Activated CD4-positive, CD25-positive, alpha-beta regulatory T cell treated with anti-CD3 and anti-CD28 coated beads, Interleukin-2, amount 50 U/mL, for 72 hours (primary cell): ENCODE results near the gene DMKN.
"Not testable (repeated sequence)": the region's sequence is repeated elsewhere in the genome, so short reads cannot be mapped to it uniquely, and the experiment has no call there.

Experiments used
- DNase-seq: peaks from one replicate; pipeline ENCODE4 v3.0.0; 2021

The DMKN gene

DNA sequence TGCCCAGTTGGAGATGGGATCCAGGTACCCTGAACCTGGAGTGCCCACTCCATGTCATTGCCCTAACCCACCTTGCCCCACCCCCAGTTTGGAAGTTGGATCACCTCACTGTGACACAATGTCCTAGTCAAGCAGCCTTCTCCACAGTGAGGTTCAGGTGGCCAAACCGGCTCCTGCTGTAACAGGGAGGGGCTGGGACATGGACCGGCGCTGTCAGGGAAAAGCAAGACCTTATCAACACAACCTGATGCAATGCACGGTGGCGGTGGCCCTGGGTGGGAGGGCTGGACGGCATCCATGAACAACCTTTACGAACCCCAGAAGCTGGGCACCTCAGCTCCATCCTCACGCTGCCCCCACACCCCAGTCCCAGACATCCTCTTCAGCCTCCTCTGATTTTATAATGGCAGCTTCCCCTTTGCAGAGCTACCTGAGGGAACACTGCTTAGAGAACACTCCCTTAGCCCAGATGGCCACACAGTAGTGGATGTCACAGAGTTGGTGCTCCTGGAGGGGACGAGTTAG, 21.6 kb downstream of the DMKN start:
- no peak for DNase-seq

DNA sequence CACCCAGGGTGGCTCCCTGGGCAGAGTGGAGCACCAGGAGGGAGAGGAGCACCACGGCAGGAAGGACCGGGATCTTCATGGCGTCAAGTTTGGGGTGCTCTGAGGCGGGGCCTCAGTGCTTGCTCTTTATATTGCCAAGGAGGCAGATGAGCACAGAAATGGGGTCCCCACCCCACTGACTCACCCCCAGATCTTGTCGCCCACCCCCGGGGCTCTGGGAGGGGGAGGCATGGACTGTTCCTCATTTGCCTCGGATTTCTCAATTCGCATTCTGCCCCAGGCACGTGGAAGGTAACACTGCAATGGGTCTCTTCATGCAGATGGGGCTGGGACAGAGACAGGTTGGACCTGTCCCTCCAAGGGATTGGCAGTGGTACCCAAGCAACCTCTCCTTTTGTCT, 23.1 kb downstream of the DMKN start, which contains the start of gene KRTDAP:
KRTDAP (minus strand) TSS at position 101 of the 400 bp plus-strand sequence; CDS start at position 79, 22 bp downstream.
- no peak for DNase-seq

DNA sequence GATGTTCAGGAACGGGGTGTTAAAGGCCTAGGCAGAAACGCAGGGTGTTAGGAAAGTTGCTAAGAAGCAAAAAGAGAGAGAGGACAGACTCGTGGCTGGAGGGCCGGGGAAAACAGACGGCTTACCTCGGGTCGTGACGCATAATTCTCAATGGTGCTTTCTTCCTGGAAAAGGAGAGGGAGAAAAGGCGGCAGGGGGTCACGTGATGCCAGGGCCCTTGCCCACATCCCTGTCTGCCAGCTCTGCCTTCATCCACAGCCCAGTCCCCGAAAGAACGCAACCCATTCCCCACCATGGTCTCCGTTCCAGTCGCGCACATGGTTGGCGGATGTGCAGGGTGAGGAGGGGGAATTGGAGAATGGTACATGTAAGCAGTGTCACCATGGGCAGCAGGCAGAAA, 24.8 kb downstream of the DMKN start:
- no peak for DNase-seq

DNA sequence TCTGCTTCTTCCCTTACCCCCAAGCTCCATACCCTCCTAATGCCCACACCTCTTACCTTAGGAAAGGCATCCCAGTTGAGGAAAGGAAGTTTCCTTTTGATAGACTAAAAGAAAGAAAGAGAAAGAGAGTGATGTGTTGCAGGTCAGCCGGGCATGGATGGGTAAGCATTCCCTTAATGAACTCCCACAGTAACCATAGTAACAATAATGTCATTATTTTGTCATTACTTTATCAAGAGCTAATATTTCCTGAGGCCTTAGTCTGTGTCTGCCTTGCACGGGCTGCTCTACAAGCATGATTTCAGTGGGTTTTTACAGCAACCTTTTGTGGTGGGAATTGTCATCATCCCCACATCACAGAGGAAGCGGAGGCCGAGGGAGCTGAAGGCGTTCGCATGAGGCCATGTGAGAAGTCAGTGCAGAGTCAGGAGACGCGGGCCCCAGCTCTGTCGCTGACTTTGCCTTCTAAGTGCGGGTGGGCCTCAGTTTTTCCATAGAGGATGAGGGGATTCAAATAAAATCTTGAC, 25.7 kb downstream of the DMKN start:
- no peak for DNase-seq

DNA sequence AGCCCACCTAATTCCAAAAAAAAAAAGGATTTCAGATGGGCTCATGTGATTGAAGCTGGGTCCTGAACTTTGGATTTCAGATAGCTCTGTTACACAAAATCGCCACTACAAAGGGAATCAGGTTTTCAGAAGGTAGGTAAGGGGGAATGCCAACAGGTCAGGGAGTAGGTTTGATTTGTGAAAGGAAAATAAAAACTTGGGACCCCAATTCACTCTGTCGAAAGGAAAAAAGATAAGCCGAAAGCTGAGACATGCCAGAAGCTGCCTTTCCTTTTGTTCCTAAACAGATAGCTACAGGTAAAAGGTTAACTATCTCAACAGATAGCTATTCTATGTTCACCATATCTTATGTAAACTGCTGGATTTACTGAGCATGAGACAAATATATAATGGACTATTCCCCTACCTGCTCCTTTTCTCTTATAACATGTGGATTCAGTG, 27.2 kb downstream of the DMKN start:
- DNase-seq = no peak

DNA sequence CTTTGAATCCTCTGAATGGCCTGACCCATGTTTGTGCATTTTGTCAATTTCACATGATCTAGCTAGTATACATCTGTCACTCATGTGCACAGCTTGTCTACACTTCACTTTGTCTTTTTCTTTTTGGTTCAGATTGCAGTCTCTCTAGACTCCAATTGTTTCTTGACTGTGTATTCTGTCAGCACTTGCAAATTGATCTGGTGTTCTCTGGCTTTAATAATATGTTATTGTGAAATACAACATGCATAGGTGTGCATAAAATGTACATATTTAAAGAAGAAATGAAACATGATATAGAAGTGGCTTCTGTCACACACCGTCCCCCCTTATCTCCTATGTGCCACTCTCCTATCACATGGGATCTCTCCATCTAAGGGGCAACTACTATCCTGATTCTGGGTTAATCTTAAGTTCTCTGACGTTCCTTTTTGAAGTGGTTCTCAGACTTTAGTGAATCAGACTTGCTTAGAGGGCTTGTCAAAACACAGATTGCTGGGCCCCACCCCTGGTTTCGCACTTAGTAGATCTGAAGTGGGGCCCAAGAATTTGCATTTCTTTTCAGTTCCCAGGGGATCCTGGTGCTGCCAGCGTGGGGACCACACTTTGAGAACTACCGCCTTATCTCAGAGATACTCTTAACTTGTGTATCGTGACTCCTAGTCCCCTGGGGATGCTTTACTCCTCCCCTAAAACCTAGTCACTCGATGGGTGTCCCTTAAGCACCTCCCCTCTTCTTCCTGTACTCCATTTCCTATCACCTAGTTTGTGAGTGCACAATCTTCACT, 29.0 kb downstream of the DMKN start:
- DNase-seq = no peak

DNA sequence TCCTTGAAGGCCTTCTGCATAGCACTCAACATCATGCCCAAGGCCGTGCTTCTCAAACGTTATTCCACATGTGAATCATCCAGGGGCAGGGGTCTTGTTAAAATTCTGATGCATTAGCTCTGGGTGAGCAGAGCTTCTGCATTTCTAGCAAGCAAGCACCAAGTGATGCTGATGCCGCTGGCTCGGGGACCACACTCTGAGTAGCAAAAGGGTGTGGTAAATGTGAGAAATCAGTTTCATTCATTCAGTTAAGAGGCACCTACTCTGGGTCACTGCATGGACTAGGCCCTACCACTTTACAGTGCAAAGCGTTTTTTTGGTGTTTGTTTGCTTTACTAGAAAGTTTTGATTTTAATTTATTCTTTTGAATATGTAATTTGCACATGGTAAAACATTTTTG, 30.4 kb downstream of the DMKN start:
- no peak for DNase-seq

GRCh38 chr19:35478794-35479677, 34.4 kb downstream of the DMKN start:
- no peak for DNase-seq

DNA sequence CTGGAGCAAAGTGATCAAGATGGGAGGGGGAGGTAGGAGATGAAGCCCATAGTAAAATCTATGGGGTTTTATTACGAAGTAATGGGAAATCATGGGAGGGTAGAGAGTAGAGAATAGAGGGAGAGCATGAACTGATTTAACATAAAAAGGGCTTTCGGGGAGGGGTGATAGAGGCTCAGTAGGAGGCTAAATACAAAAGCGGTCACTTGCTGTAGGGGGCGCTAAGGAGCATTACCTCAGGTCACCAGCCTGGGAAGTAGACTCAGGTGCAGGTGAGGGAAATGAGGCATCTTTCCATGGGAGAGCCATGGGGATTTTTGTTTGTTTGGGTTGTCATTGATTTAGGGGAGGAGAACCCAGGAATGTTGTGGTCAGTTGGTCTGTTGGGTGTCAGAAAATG, 37.3 kb downstream of the DMKN start:
- DNase-seq = no peak

GRCh38 chr19:35474594-35474993, 38.9 kb downstream of the DMKN start:
- DNase-seq = not testable (repeated sequence)

- no peak for DNase-seq
Measured at GRCh38 chr19:35474104-35474503, 39.3 kb downstream of the DMKN start.

- DNase-seq = no peak
Measured at GRCh38 chr19:35471946-35472345, 41.5 kb downstream of the DMKN start.

DNA sequence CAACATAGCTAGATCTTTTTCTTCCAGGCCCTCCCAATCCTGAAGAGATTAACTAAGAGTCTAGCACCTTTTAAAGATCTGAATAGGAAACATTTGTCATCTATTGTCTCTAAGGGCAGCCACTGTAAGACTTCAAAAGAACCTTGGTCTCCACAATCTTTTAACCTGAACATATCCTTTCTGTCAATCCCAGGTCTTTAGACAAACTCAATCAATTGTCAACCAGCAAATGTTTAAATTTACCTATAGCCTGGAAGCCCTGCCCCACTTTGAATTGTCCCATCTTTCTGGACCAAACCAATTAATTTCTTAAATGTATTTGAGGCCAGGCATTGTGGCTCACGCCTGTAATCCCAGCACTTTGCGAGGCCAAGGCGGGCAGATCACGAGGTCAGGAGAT, 42.4 kb downstream of the DMKN start:
- DNase-seq = not testable (repeated sequence)

DNA sequence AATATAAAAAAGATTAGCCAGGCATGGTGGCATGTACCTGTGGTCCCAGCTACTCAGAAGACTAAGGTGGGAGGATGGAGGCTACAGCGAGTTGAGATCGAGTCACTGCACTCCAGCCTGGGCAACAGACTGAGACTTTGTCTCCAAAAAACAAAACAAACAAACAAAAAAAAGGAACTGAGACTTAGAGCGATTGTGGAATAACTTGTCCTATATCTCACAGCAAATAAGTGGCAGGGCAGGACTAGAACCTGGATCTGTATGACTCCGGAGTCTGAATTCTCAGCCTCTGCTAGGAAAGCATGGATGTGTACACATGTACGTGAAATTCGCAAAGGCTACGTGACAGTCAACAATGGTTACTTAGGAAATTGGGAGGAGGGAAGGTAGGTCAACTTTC, 43.3 kb downstream of the DMKN start:
- no peak for DNase-seq

- no peak for DNase-seq
Measured at GRCh38 chr19:35468637-35469036, 44.8 kb downstream of the DMKN start.

DNA sequence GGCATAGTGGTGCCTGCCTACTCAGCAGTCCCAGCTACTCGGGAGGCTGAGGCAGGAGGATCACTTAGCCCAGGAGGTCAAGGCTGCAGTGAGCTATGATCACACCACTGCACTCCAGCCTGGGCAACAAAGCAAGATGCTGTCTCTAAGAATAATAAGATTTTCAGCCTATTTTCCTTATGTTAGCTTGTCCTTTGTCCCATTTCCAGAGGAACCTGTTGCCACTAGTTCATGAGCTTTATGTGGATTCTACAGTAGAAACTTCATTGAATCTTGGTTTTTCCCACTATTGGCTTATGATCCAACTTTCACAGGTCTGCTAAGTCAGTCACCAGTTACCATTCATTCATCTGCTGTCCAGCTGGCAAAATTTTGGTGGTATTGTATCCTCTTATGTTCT, 47.2 kb downstream of the DMKN start:
- DNase-seq = no peak

GRCh38 chr19:35462956-35463355, 50.5 kb downstream of the DMKN start:
- DNase-seq = not testable (repeated sequence)

- DNase-seq = no peak
Measured at GRCh38 chr19:35462476-35462953, 50.9 kb downstream of the DMKN start.

DNA sequence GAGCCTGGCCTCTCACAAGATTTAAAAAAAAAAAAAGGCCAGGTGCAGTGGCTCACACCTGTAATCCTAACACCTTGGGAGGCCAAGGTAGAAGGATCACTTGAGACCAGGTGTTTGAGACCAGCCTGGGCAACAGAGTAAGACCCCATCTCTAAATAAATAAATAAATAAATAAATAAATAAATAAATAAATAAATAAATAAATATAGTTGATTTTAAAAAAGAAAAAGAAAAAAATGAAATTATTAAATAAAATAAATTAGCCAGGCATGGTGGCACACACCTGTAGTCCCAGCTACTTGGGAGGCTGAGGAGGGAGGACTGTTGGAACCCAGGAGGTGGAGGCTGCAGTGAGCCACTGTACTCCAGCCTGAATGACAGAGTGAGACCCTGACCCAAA, 51.7 kb downstream of the DMKN start:
- not testable (repeated sequence) for DNase-seq

GRCh38 chr19:35461060-35461459, 52.4 kb downstream of the DMKN start:
- no peak for DNase-seq

DNA sequence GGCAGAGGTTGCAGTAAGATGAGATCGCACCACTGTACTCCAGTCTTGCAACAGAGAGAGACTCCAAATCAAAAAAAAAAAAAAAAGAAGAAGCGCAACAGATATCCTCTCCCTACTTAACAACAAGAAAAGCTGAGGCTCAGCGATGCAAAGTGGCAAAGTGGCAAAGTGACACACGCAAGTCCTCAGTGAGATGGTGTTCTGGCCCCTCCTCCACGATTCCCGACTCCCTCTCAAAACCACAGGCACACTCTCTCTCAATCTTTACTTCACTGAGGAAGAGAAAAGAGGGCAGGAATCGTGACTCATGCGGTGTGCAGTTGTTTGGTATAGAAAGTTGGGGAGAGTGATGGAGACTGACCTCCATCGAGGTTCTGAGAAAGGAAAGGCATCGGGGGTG, 52.8 kb downstream of the DMKN start:
- DNase-seq = no peak

DNA sequence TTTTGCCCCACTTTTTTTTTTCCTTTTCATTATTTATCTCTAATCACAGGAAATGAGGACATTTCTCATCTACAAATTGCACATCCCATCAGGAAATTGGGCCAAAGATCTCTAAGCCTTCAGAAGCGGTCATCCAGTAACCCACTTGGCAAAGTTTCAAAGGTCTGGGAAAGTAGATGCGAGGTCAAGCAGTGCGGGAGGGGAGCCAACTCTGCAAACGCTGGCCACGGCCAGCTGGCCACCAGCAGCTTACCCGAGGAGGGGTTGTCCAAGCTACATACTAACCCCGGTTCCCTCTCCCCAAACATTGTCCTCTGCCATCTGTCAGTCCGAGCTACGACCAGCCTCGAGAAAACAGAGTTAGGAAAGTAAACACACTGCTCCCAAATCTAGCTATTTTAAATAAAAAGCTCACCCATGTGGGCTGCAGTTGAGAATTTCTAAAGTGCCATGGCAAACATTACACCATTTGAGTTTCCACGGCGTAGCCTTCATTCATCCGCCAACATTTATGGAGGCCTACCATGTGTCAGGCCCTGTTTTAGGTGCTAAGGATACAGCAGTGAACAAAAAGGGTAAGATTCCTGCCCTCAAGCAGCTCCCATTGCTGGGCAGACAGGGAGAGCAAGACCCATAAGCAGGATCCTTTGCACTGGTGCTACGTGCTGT, 53.9 kb downstream of the DMKN start:
- DNase-seq = no peak
